HepG2 (cell line): Measurements from ENCODE around the gene RAB34. TPM values are rescaled to one million over a fixed set of nuclear protein-coding genes. Genes with fewer than 3 reads are reported as not detected.

Experiments
- ATAC-seq: fragments of 200-7000 bp; cut with Tn5 transposase; 3 replicates; pipeline ENCODE4 v1.9.1; 2020; ENCODE audit warnings: mild to moderate bottlenecking, moderate library complexity
- BruUV-seq: library from RNA; stranded (reverse); fragments of 400-500 nt; replicated peaks from 2 replicates; lab custom pipeline; 2021; lab: Mats Ljungman, UMichigan
- CTCF ChIA-PET: fragments of 300-600 bp; formaldehyde crosslinking; extraction: SDS; loops from one replicate; lab custom pipeline; 2021; ENCODE audit warnings: low total read pairs, inconsistent platforms, low intra/inter-chr PET ratio; lab: Yijun Ruan, JAX
- POLR2A ChIA-PET: fragments of 350-600 bp; sonication (Branson Sonifier 250); formaldehyde crosslinking; loops from one replicate; lab custom pipeline; 2020; ENCODE audit warnings: antibody characterized with exemption, inconsistent platforms; lab: Yijun Ruan, JAX
- DNase-seq: peaks from one replicate; pipeline ENCODE4 v3.0.0-alpha.2; 2015; ENCODE audit warnings: low spot score
- FAIRE-seq: peaks from 3 replicates; lab custom pipeline; 2011; peaks lifted over from hg19 to GRCh38; lab: Jason Lieb, UNC
- H2AFZ ChIP-seq: one replicate; pipeline ENCODE4 v1.6.1; 2011; ENCODE audit warnings: low read length, inconsistent platforms
- H3K27ac ChIP-seq: fragments of 300-600 bp; 3 replicates; pipeline ENCODE4 v1.8.0; 2011; ENCODE audit warnings: mixed run types, mild to moderate bottlenecking, mixed read lengths, low read length, inconsistent platforms; ENCODE audit not compliant: insufficient read depth; ENCODE audit errors: extremely low read length
- H3K27me3 ChIP-seq, 2 experiments: fragments of 200-600 bp in 1 of 2; 2 replicates in 1 of 2; 3 replicates in 1 of 2; pipeline versions ENCODE4 v1.6.0 to v1.8.0; 2011; ENCODE audit warnings: low read length in 2 of 2, mild to moderate bottlenecking in 2 of 2, moderate library complexity in 2 of 2, inconsistent platforms in 1 of 2; ENCODE audit not compliant: insufficient read depth in 2 of 2, control insufficient read depth in 1 of 2
- H3K36me3 ChIP-seq, 2 experiments: fragments of 200-600 bp in 1 of 2; replicated peaks in 1 of 2; 2 replicates in 1 of 2; 3 replicates in 1 of 2; pipeline versions ENCODE4 v1.5.1 to v1.8.0; 2011; ENCODE audit warnings: low read length in 2 of 2, inconsistent platforms in 1 of 2; ENCODE audit not compliant: insufficient read depth in 2 of 2, control insufficient read depth in 1 of 2
- H3K4me1 ChIP-seq: 2 replicates; pipeline ENCODE4 v1.5.1; 2012; ENCODE audit warnings: low read length, inconsistent platforms; ENCODE audit not compliant: insufficient read depth
- H3K4me2 ChIP-seq: 2 replicates; pipeline ENCODE4 v1.6.0; 2011; ENCODE audit warnings: low read depth, low read length, inconsistent platforms
- H3K4me3 ChIP-seq, 3 experiments: fragments of 200-600 bp in 1 of 3; sonication (generic), shearing (Covaris generic) in 1 of 3; replicated peaks in 1 of 3; 2 replicates each; pipeline ENCODE4 v1.5.1; 2011 to 2016; ENCODE audit warnings: low read length in 3 of 3, inconsistent platforms in 2 of 3, low read depth in 2 of 3, mild to moderate bottlenecking in 2 of 3, control low read depth in 1 of 3, mixed read lengths in 1 of 3; ENCODE audit not compliant: insufficient read depth in 1 of 3
- H3K79me2 ChIP-seq: one replicate; pipeline ENCODE4 v1.6.1; 2011; ENCODE audit warnings: low read length, inconsistent platforms; ENCODE audit not compliant: insufficient read depth
- H3K9ac ChIP-seq: 2 replicates; pipeline ENCODE4 v1.6.0; 2011; ENCODE audit warnings: mild to moderate bottlenecking, low read depth, low read length, inconsistent platforms; ENCODE audit not compliant: insufficient read depth
- H3K9me3 ChIP-seq: 2 replicates; pipeline ENCODE4 v1.5.1; 2012; ENCODE audit warnings: mild to moderate bottlenecking, low read length
- H4K20me1 ChIP-seq: 2 replicates; pipeline ENCODE4 v1.6.0; 2011; ENCODE audit warnings: inconsistent platforms, mild to moderate bottlenecking, low read length, moderate library complexity; ENCODE audit not compliant: insufficient read depth
- BRCA1 ChIP-seq: sonication (generic); formaldehyde crosslinking; IDR thresholded peaks from 2 replicates; pipeline ENCODE4 v1.4.0; 2020; ENCODE audit warnings: missing genetic modification reagents
- GATA4 ChIP-seq: sonication (generic); IDR thresholded peaks from 2 replicates; pipeline ENCODE4 v1.6.1; 2016; ENCODE audit warnings: antibody characterized with exemption, low read depth, borderline replicate concordance
- UBTF ChIP-seq: sonication (generic); formaldehyde crosslinking; IDR thresholded peaks from 2 replicates; pipeline ENCODE4 v1.4.0; 2020; ENCODE audit warnings: mild to moderate bottlenecking, missing genetic modification reagents
- ZBTB39 ChIP-seq: sonication (generic); formaldehyde crosslinking; IDR thresholded peaks from 2 replicates; pipeline ENCODE4 v1.5.0; 2020; ENCODE audit warnings: missing genetic modification reagents
- ZFP90 ChIP-seq: sonication (generic); formaldehyde crosslinking; IDR thresholded peaks from 2 replicates; pipeline ENCODE4 v1.8.0; 2022; ENCODE audit warnings: missing genetic modification reagents, mild to moderate bottlenecking, inconsistent platforms, borderline replicate concordance
- ZNF234 ChIP-seq: sonication (generic); formaldehyde crosslinking; conservative IDR thresholded peaks from 2 replicates; pipeline ENCODE4 v1.5.1; 2020; ENCODE audit warnings: mild to moderate bottlenecking, missing genetic modification reagents
- ZNF546 ChIP-seq: sonication (generic); formaldehyde crosslinking; conservative IDR thresholded peaks from 2 replicates; pipeline ENCODE4 v1.8.1; 2023; ENCODE audit warnings: mild to moderate bottlenecking, missing genetic modification reagents
- ZNF629 ChIP-seq: sonication (generic); formaldehyde crosslinking; conservative IDR thresholded peaks from 2 replicates; pipeline ENCODE4 v1.5.0; 2020; ENCODE audit warnings: missing genetic modification reagents
- ZNF841 ChIP-seq: sonication (generic); formaldehyde crosslinking; IDR thresholded peaks from 2 replicates; pipeline ENCODE4 v1.8.1; 2023; ENCODE audit warnings: missing genetic modification reagents, borderline replicate concordance
- WGBS: methylation state at CpG from one replicate; pipeline ENCODE4 v1.1.6; 2017; ENCODE audit warnings: low lambda C conversion rate; 5-methylcytosine and 5-hydroxymethylcytosine counted together
- in situ Hi-C: cut with HindIII; loops from 2 replicates; pipeline ENCODE4 v1.10.0; 2017; ENCODE audit warnings: low pct_unique_long_range_greater_than_20kb; ENCODE audit not compliant: extremely low pct_ligation_motif_present
- intact Hi-C: fragments of 100-400 bp; cut with micrococcal nuclease; formaldehyde crosslinking; loops from one replicate; pipeline ENCODE4 v1.10.0; 2022; ENCODE audit not compliant: unreplicated experiment
- polyA plus RNA-seq, 8 experiments: library from polyadenylated mRNA; depleted of rRNA in 3 of 8; stranded (reverse) in 7 of 8; unstranded in 1 of 8; fragments of >200 nt; fragmentation: Illumina TruSeq in 4 of 8; extraction: Trizol in 4 of 8; gene quantifications; 2 replicates each; pipeline versions ENCODE4 v1.2.1 to v1.2.3, GENCODE V29; 2011 to 2016; ENCODE audit warnings: low read depth in 4 of 8, missing spikeins in 1 of 8, mixed read lengths in 1 of 8; ENCODE audit not compliant: insufficient read depth in 1 of 8
- total RNA-seq, 5 experiments: library from RNA; depleted of rRNA; stranded (reverse); fragments of >200 nt; fragmentation: Illumina TruSeq; extraction: Trizol; gene quantifications; 2 replicates each; pipeline ENCODE4 v1.2.3, GENCODE V29; 2016; ENCODE audit warnings: low read depth in 1 of 5
- TF ChIP-seq, protein P1 (sequence below): sonication (generic); formaldehyde crosslinking; IDR thresholded peaks from 2 replicates; pipeline ENCODE4 v1.4.0; 2020; ENCODE audit warnings: missing genetic modification reagents; ENCODE audit errors: not compliant biosample characterization
- TF ChIP-seq, protein P2 (sequence below): sonication (generic); formaldehyde crosslinking; IDR thresholded peaks from 2 replicates; pipeline ENCODE4 v1.5.0; 2020; ENCODE audit warnings: mild to moderate bottlenecking, missing genetic modification reagents, moderate library complexity

RAB34 gene
- total and polyA plus RNA-seq, 2 of the 13 experiments (the other 11 are each of a cell fraction or from before 2014, with no cell fraction given): 0.49 TPM; not detected in 1

GRCh38 chr17:28718333-28719020 lies 809 bp upstream of the RAB34 start:
- Histone ChIP-seq H3K79me2 (peaks cover 35% of the 10 kb centered on the region), H3K4me3 (peak overlapping the region in 2 of 3 experiments; percentile 50 to 97; a peak in 1 of 6 replicates), H4K20me1 (peaks cover 29% of the 10 kb centered on the region), H3K9me3 (no peaks in the 10 kb centered on the region), H3K9ac (peak overlapping the region; percentile 98), H2AFZ (no peak overlapping the region), H3K4me2 (peak overlapping the region; percentile 73), H3K27me3 (peaks cover 2 to 3% of the 10 kb centered on the region in 2 experiments; a peak in 3 of 5 replicates), H3K36me3 (peaks cover 7 to 26% of the 10 kb centered on the region in 2 experiments; a peak in 4 of 5 replicates), H3K27ac (peak overlapping the region; percentile 89), H3K4me1 (peaks cover 47% of the 10 kb centered on the region)
- POLR2A ChIA-PET: interaction anchor here (1.9 to 4.2 kb wide), 4 partner anchors 10 to 233 kb away, joined by 26 to 220 read pairs (median 78); partner anchors contain the start of genes NEK8, PHF12, PROCA1 and TRAF4
- BruUV-seq: no TSS peak
- CTCF ChIA-PET: no interaction called here
- ATAC-seq (no peak), FAIRE-seq (peak; percentile 12), DNase-seq (no peak)
- WGBS: 76% methylated on average over 18 of the region's 18 CpGs
- in situ Hi-C loops (loop anchor here (5.0 kb wide), 1 partner anchor 71 kb away; the partner anchor contains the start of gene BLTP2), intact Hi-C loops (no loop called here)
- TF ChIP-seq, protein P1, sequence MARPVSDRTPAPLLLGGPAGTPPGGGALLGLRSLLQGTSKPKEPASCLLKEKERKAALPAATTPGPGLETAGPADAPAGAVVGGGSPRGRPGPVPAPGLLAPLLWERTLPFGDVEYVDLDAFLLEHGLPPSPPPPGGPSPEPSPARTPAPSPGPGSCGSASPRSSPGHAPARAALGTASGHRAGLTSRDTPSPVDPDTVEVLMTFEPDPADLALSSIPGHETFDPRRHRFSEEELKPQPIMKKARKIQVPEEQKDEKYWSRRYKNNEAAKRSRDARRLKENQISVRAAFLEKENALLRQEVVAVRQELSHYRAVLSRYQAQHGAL (CRISPR knock-in tag): no peak
- TF ChIP-seq ZNF629 (CRISPR knock-in tag) (no peak), GATA4 (no peak), ZBTB39 (no peak), ZFP90 (CRISPR knock-in tag) (no peak), BRCA1 (CRISPR knock-in tag) (no peak), UBTF (CRISPR knock-in tag) (no peak), ZNF234 (CRISPR knock-in tag) (no peak), ZNF841 (CRISPR knock-in tag) (no peak), ZNF546 (no peak)
- TF ChIP-seq, protein P2, sequence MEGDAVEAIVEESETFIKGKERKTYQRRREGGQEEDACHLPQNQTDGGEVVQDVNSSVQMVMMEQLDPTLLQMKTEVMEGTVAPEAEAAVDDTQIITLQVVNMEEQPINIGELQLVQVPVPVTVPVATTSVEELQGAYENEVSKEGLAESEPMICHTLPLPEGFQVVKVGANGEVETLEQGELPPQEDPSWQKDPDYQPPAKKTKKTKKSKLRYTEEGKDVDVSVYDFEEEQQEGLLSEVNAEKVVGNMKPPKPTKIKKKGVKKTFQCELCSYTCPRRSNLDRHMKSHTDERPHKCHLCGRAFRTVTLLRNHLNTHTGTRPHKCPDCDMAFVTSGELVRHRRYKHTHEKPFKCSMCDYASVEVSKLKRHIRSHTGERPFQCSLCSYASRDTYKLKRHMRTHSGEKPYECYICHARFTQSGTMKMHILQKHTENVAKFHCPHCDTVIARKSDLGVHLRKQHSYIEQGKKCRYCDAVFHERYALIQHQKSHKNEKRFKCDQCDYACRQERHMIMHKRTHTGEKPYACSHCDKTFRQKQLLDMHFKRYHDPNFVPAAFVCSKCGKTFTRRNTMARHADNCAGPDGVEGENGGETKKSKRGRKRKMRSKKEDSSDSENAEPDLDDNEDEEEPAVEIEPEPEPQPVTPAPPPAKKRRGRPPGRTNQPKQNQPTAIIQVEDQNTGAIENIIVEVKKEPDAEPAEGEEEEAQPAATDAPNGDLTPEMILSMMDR (CRISPR knock-in tag): no peak
